Neural progenitor cell (in vitro differentiated cells): ENCODE results near the gene CALCR.

ENCODE experiments used
- EZH2phosphoT487 ChIP-seq: fragments of 200-600 bp; sonication (generic); IDR thresholded peaks from 2 replicates; pipeline ENCODE4 v1.6.1; 2017; ENCODE audit warnings: antibody characterized with exemption
- TF ChIP-seq, protein P1 (sequence below): fragments of 200-600 bp; sonication (generic); IDR thresholded peaks from 2 replicates; pipeline ENCODE4 v1.5.1; 2017; ENCODE audit warnings: antibody characterized with exemption, mild to moderate bottlenecking

DNA sequence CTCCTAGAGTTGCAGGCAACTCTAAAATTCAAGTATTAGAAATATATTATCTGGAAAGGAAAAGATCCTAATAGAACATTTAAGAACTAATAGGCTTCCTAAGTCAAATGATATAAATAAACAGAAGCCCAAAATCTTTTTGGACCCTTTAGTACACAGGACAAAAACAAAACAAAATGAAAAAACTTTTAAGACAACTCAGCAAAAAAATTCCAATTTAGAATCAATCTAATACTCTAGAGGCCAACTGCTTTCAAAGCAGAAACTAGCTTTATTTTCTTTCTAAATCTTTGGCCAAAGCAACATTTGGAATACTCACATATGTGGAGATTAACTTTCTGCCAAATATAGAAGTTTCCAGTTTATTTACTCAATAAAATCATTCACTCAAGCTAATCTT is 65.2 kb downstream of the CALCR start:
- TF ChIP-seq, protein P1, sequence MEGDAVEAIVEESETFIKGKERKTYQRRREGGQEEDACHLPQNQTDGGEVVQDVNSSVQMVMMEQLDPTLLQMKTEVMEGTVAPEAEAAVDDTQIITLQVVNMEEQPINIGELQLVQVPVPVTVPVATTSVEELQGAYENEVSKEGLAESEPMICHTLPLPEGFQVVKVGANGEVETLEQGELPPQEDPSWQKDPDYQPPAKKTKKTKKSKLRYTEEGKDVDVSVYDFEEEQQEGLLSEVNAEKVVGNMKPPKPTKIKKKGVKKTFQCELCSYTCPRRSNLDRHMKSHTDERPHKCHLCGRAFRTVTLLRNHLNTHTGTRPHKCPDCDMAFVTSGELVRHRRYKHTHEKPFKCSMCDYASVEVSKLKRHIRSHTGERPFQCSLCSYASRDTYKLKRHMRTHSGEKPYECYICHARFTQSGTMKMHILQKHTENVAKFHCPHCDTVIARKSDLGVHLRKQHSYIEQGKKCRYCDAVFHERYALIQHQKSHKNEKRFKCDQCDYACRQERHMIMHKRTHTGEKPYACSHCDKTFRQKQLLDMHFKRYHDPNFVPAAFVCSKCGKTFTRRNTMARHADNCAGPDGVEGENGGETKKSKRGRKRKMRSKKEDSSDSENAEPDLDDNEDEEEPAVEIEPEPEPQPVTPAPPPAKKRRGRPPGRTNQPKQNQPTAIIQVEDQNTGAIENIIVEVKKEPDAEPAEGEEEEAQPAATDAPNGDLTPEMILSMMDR, result no peak
- no peak for TF ChIP-seq EZH2phosphoT487
